ENCODE results near the gene BRPF3.

BRPF3 gene

GRCh38 chr6:36186199-36186598 lies 10.3 kb upstream of the BRPF3 start:
- no peaks in the 10 kb centered on the region for H3K4me1 Mint-ChIP-seq
- DNase-seq = no peak
- H3K4me3 Mint-ChIP-seq = no peak overlapping the region
- peaks cover 8% of the 10 kb centered on the region for H3K27me3 Mint-ChIP-seq
- CTCF ChIA-PET = no interaction called here
- no peaks in the 10 kb centered on the region for H3K9me3 Mint-ChIP-seq
- H3K27ac Mint-ChIP-seq = no peak overlapping the region
- H3K36me3 Mint-ChIP-seq = peaks cover 2% of the 10 kb centered on the region

GRCh38 chr6:36187446-36187845 lies 9.1 kb upstream of the BRPF3 start:
- Mint-ChIP-seq H3K9me3 (no peaks in the 10 kb centered on the region), H3K36me3 (peaks cover 2% of the 10 kb centered on the region), H3K27me3 (peaks cover 12% of the 10 kb centered on the region), H3K27ac (no peak overlapping the region), H3K4me1 (no peaks in the 10 kb centered on the region), H3K4me3 (no peak overlapping the region)
- no peak for DNase-seq
- CTCF ChIA-PET = no interaction called here

GRCh38 chr6:36195471-36196112 lies 952 bp upstream of the BRPF3 start:
- peak overlapping the region; percentile 89 for H3K27ac Mint-ChIP-seq
- DNase-seq = no peak
- CTCF ChIA-PET = interaction anchor here (0.6 to 1.5 kb wide), 10 partner anchors 10 to 168 kb away, joined by 3 to 10 read pairs (median 6); partner anchors contain the start of genes MAPK13 and MAPK14
- peaks cover 17% of the 10 kb centered on the region for H3K36me3 Mint-ChIP-seq
- H3K9me3 Mint-ChIP-seq = peaks cover 3% of the 10 kb centered on the region
- peaks cover 7% of the 10 kb centered on the region for H3K27me3 Mint-ChIP-seq
- peak overlapping the region; percentile 74 for H3K4me3 Mint-ChIP-seq
- peaks cover 29% of the 10 kb centered on the region for H3K4me1 Mint-ChIP-seq

- peak; percentile 100 for DNase-seq
- Mint-ChIP-seq H3K27ac (peak overlapping the region; percentile 93), H3K27me3 (peaks cover 4% of the 10 kb centered on the region), H3K36me3 (peaks cover 31% of the 10 kb centered on the region), H3K9me3 (peaks cover 3% of the 10 kb centered on the region), H3K4me1 (peaks cover 41% of the 10 kb centered on the region), H3K4me3 (peak overlapping the region; percentile 87)
- CTCF ChIA-PET = no interaction called here
Observed at GRCh38 chr6:36196880-36197548, 470 bp downstream of the BRPF3 start.

GRCh38 chr6:36197739-36198221 lies 1.2 kb downstream of the BRPF3 start:
- CTCF ChIA-PET = no interaction called here
- peak overlapping the region; percentile 93 for H3K27ac Mint-ChIP-seq
- H3K27me3 Mint-ChIP-seq = peaks cover 3% of the 10 kb centered on the region
- H3K36me3 Mint-ChIP-seq = peaks cover 37% of the 10 kb centered on the region
- H3K9me3 Mint-ChIP-seq = peaks cover 3% of the 10 kb centered on the region
- H3K4me1 Mint-ChIP-seq = peaks cover 48% of the 10 kb centered on the region
- no peak for DNase-seq
- H3K4me3 Mint-ChIP-seq = peak overlapping the region; percentile 87

GRCh38 chr6:36198986-36199385 lies 2.4 kb downstream of the BRPF3 start:
- no peak for DNase-seq
- H3K9me3 Mint-ChIP-seq = peaks cover 11% of the 10 kb centered on the region
- peaks cover 49% of the 10 kb centered on the region for H3K36me3 Mint-ChIP-seq
- H3K4me3 Mint-ChIP-seq = no peak overlapping the region
- H3K27me3 Mint-ChIP-seq = peaks cover 4% of the 10 kb centered on the region
- CTCF ChIA-PET = interaction anchor here (1.1 to 1.3 kb wide), 2 partner anchors 64 to 67 kb away, joined by 3 read pairs; no protein-coding TSS in a partner anchor
- H3K4me1 Mint-ChIP-seq = peaks cover 60% of the 10 kb centered on the region
- H3K27ac Mint-ChIP-seq = no peak overlapping the region

GRCh38 chr6:36200154-36200891 lies 3.8 kb downstream of the BRPF3 start:
- CTCF ChIA-PET = no interaction called here
- Mint-ChIP-seq H3K27ac (no peak overlapping the region), H3K27me3 (peaks cover 8% of the 10 kb centered on the region), H3K36me3 (peaks cover 60% of the 10 kb centered on the region), H3K4me3 (no peak overlapping the region), H3K4me1 (peaks cover 70% of the 10 kb centered on the region), H3K9me3 (peaks cover 11% of the 10 kb centered on the region)
- no peak for DNase-seq

GRCh38 chr6:36200998-36201596 lies 4.6 kb downstream of the BRPF3 start:
- Mint-ChIP-seq H3K4me1 (peaks cover 71% of the 10 kb centered on the region), H3K27me3 (peaks cover 8% of the 10 kb centered on the region), H3K27ac (no peak overlapping the region), H3K4me3 (no peak overlapping the region), H3K9me3 (peaks cover 11% of the 10 kb centered on the region), H3K36me3 (peaks cover 67% of the 10 kb centered on the region)
- no peak for DNase-seq
- CTCF ChIA-PET = no interaction called here

- Mint-ChIP-seq H3K4me3 (no peak overlapping the region), H3K9me3 (peaks cover 11% of the 10 kb centered on the region), H3K4me1 (peaks cover 70% of the 10 kb centered on the region), H3K36me3 (peaks cover 72% of the 10 kb centered on the region), H3K27ac (no peak overlapping the region), H3K27me3 (peaks cover 8% of the 10 kb centered on the region)
- peak; percentile 32 for DNase-seq
- CTCF ChIA-PET = no interaction called here
Observed at GRCh38 chr6:36201612-36202011, 5.1 kb downstream of the BRPF3 start.

- CTCF ChIA-PET = no interaction called here
- peaks cover 76% of the 10 kb centered on the region for H3K36me3 Mint-ChIP-seq
- H3K27ac Mint-ChIP-seq = no peak overlapping the region
- no peak for DNase-seq
- peaks cover 11% of the 10 kb centered on the region for H3K9me3 Mint-ChIP-seq
- H3K27me3 Mint-ChIP-seq = peaks cover 5% of the 10 kb centered on the region
- peaks cover 70% of the 10 kb centered on the region for H3K4me1 Mint-ChIP-seq
- H3K4me3 Mint-ChIP-seq = no peak overlapping the region
Observed at GRCh38 chr6:36202101-36202500, 5.6 kb downstream of the BRPF3 start.

- Mint-ChIP-seq H3K36me3 (peaks cover 85% of the 10 kb centered on the region), H3K9me3 (peaks cover 11% of the 10 kb centered on the region), H3K27ac (peak overlapping the region; percentile 60), H3K4me3 (peak overlapping the region; percentile 53), H3K27me3 (peaks cover 4% of the 10 kb centered on the region), H3K4me1 (peaks cover 60% of the 10 kb centered on the region)
- CTCF ChIA-PET = interaction anchor here (1.9 kb wide), 1 partner anchor 109 kb away, joined by 5 read pairs; no protein-coding TSS in a partner anchor
- peak; percentile 75 for DNase-seq
Observed at GRCh38 chr6:36204068-36204753, 7.7 kb downstream of the BRPF3 start.

- Mint-ChIP-seq H3K27ac (no peak overlapping the region), H3K4me1 (peaks cover 40% of the 10 kb centered on the region), H3K27me3 (peaks cover 4% of the 10 kb centered on the region), H3K4me3 (no peak overlapping the region), H3K36me3 (peaks cover 83% of the 10 kb centered on the region), H3K9me3 (peaks cover 8% of the 10 kb centered on the region)
- CTCF ChIA-PET = interaction anchor here (0.6 kb wide), 1 partner anchor 1598 kb away, joined by 3 read pairs; no protein-coding TSS in a partner anchor
- no peak for DNase-seq
Observed at GRCh38 chr6:36207155-36207554, 10.6 kb downstream of the BRPF3 start.

- Mint-ChIP-seq H3K27ac (no peak overlapping the region), H3K4me3 (no peak overlapping the region), H3K9me3 (no peaks in the 10 kb centered on the region), H3K36me3 (peaks cover 78% of the 10 kb centered on the region), H3K4me1 (peaks cover 15% of the 10 kb centered on the region), H3K27me3 (no peaks in the 10 kb centered on the region)
- no peak for DNase-seq
- CTCF ChIA-PET = interaction anchor here (1.3 kb wide), 1 partner anchor 71 kb away, joined by 4 read pairs; no protein-coding TSS in a partner anchor
Observed at GRCh38 chr6:36209606-36210005, 13.1 kb downstream of the BRPF3 start.

Measured in activated naive CD4-positive, alpha-beta T cell treated with anti-CD3 and anti-CD28 coated beads, Interleukin-2, amount 10 ng/mL, durations not matched to agents 7 days and 5 days (primary cell).